GM10847 (cell line): ENCODE data around the gene NSD2.

ENCODE experiments used
- POLR2A ChIP-seq: IDR thresholded peaks from 2 replicates; pipeline ENCODE4 v1.6.1; 2011; ENCODE audit not compliant: insufficient read length; ENCODE audit errors: extremely low read depth

NSD2 gene

GRCh38 chr4:1898007-1898406 is 26.8 kb downstream of the NSD2 start:
- no peak for TF ChIP-seq POLR2A

DNA sequence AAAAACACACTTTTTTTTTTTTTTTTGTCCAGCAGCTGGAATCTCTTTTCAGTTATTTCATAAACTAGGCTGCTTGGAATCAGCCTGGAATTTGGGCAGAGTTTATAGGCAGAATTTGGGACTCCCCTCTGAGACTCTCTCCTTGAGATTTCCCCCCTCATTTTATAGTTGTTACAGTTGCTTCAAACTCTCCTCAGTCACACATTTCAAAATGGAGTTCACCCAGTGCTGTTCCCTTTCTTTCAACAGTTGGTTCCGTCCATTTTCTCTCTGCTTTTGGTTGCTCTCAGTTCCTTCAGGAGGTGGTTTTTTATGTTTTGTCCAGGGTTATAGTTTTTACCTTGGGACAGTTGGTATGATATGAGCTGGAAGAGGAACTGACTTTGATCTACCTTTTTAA is 27.5 kb downstream of the NSD2 start:
- no peak for TF ChIP-seq POLR2A

DNA sequence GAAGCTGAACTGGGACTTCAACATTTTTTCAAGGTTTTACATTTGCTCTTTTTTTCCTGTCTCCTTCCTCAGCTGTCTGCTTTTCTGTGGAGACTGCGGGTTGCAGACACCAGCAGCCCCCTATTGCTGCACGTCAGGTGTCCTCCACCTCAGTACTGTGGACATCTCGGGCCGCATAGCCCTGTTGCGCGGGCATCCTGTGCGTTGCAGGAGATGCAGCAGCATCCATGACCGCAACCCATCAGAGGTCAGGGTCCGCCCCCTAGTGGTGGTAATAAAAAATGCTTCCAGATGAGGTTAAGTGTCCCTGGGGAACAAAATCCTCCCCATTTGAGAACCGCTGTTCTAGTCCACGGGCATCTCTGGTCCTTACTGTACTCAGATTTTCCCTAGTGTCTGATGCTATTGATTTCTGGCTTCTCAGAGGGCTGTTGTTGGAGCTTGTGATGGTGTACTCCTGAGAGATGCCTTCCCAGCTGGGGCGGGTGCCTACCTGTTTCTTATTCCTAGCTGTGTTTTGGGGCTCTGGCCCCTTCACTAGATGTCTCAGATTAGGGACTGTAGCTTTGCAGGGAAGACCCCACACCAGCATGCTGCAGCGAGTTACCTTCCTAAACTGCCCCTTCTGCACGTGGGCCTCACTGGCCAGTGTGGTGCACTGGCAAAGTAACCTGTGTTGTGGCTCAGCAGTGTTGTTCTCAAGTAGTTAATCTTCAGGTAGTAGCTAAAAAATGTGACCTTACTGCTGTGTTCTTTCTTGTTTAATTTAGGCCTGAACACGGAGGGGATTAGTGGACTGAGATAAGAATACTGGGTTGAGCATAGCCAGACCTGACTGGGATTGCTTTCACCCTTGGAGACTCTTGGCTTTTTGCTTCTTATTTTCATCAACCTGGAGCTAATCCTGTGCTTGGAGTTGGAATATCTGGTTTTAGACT is 28.2 kb downstream of the NSD2 start:
- no peak for TF ChIP-seq POLR2A

- TF ChIP-seq POLR2A: no peak
These were observed 28.9 kb downstream of the NSD2 start for GRCh38 chr4:1900087-1900433.

GRCh38 chr4:1900624-1901023 is 29.4 kb downstream of the NSD2 start:
- TF ChIP-seq POLR2A: no peak

DNA sequence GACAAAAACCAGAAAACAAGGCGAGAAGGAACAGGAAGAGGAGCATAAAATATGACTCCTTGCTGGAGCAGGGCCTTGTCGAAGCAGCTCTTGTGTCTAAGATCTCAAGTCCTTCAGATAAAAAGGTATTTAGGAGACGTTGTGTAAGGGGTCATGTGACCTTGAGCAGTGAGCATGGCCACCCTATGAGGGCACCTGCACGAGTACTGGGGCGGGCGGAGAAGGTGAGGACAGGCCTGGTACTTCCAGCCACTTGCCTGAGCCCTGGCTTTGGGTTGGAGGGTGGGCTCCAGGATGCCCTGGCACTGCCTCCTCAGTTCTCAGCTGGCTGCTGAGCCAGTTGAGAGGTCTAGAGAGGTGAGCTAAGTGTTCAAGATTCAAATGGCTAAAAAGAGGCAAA is 29.9 kb downstream of the NSD2 start:
- no peak for TF ChIP-seq POLR2A

DNA sequence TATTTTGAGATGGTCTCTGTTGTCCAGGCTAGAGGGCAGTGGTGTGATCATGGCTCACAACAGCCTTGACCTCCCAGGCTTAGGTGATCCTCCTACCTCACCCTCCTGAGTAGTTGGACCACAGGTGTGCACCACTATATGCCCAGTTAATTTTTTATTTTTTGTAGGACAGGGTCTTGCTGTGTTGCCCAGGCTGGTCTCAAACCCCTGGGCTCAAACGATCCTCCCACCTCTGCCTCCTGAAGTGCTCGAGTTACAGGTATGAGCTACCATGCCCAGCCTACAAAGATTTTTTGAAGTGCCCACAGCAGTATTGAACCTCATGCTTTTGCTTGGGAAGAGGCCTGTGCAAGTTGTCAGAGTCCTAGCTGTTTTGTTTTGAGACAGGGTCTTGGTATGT is 31.1 kb downstream of the NSD2 start:
- no peak for TF ChIP-seq POLR2A

DNA sequence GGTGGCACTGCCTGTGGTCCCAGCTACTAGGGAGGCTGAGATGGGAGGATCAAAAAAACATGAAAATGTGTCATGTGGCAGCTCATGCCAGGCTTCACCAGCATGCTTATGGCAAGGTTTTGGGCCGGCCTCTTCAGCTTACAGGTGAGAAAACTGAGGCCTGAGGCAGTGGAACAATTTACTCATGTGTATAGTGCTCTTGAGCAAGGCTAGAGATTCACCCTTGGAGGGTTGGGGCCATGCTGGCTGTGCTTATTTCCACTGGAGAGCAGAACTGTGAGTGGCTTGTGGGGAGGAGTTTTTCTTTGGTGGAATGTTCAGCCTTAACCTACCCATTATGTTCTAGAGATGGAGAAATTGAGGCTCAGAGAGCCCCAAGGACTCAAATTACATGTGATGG is 31.8 kb downstream of the NSD2 start:
- TF ChIP-seq POLR2A: no peak

- no peak for TF ChIP-seq POLR2A
These were observed 32.8 kb downstream of the NSD2 start for GRCh38 chr4:1904042-1904441.

DNA sequence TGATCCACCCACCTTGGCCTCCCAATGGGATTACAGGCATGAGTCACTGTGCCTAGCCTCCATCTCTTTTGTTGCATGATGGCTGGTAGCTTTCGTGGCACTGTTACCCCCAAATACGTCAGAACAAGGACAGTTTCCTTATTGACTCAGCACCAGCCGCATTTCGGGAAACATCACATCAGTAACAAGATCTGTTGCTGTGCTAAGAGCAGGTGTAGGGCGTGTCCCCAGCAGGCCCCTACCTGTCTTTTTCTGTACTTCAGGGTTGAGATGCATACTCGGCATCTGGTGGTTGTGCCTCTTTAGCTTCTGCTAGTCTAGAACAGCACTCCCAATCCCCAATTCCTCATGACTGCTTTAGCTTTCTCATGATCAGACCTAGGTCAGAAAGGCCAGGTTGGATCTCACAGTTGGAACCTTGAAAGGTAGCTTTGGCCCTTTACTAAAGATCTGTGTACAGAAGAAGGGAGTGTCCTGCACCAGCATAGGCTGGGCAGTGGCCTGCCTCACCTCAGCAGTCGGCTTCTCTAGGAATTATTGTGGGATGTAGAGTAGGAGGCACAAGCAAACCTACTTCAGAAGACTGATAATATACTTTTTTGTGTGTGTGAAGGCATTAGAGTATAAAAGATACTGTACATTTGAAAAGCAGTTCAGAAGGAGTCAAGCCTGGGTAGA is 36.8 kb downstream of the NSD2 start:
- no peak for TF ChIP-seq POLR2A

- no peak for TF ChIP-seq POLR2A
These were observed 39.5 kb downstream of the NSD2 start for GRCh38 chr4:1910643-1911042.

- TF ChIP-seq POLR2A: no peak
These were observed 51.6 kb downstream of the NSD2 start for GRCh38 chr4:1922821-1923220.

- no peak for TF ChIP-seq POLR2A
These were observed 56.5 kb downstream of the NSD2 start for GRCh38 chr4:1927675-1928074.

DNA sequence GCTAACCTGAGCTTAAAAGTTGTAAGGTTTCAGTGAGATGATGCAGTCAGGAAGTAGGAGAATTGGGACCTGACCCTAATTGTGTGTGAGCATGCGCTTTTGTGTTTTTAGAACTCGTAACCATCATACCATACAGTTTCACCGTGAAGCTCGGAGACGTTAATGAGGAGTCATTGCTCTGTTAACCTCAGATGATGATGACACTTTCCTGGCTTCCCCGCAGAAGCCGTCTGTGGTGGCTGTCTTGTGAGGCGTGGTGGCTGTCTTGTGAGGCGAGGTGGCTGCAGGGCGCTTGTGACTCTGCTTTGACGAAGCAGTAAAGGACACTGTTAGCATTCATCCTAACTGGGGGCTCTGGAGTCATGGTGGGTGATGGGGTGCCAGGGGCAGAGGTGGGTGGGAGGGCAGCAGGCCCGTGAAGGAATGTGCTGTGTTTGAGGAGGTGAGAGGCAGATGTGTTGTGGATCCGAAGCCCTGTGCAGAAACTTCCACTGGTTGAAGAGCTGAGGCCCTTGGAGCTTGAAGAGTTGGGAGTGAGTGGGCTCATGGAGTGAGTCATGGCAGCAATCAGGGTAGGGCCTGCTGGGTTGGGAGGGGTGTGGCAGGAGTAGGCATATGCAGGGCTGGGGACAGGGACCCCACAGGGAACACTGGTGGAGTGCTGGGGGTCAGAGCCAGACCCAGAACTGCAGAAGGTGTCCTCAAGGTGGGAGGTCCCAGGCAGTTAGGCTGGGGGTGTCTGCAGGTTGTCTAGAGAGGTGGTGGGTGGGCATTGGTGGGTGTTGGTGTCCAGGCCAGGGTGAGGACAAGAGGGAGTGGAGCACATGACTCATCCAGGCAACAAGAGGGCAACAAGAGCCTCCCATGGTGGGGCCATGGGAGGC is 57.4 kb downstream of the NSD2 start:
- TF ChIP-seq POLR2A: no peak

- TF ChIP-seq POLR2A: no peak
These were observed 61.5 kb downstream of the NSD2 start for GRCh38 chr4:1932736-1933135.

DNA sequence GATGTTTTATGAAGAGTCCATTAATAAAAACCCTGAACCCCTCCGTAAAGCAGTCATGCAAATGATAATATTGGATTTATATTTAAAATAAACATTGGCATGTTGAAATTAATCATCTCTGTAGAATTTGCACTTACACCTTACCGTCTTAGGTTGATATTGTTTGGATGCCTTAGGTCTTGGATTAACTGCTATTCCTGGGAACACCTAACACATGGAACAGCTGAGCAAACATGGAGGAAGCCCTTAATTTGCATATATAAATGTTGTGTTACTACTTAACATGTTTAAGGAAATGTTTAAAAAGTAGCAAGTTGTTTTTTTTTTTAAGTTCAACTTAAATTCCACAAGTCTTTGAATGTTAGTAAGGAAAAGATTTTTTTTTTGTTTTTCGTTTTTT is 62.5 kb downstream of the NSD2 start:
- TF ChIP-seq POLR2A: no peak
